ENCODE data around the gene SH3BP4.

- TF ChIP-seq POLR2A (IDR thresholded peaks at IDR 0.05) = no peak
- no peak for TF ChIP-seq CTCF (IDR thresholded peaks at IDR 0.05)
- no peak for TF ChIP-seq POLR2AphosphoS5 (IDR thresholded peaks at IDR 0.05; ENCODE audit: insufficient read depth in 1 of 2, low read depth in 1 of 2)
Observed at GRCh38 chr2:234960175-234961088, 8.6 kb downstream of the SH3BP4 start.

Data from vagina (tissue), 2 donors.